Measurements from ENCODE around the gene CTSF.
A peak's percentile ranks its signal among the peaks of the same experiment; 100 is the strongest.
"Not testable (repeated sequence)": the region's sequence is repeated elsewhere in the genome, so short reads cannot be mapped to it uniquely, and the experiment has no call there.

CTSF gene

GRCh38 chr11:66546966-66547661, 21.3 kb downstream of the CTSF start:
- no peak for DNase-seq
- no peaks in the 10 kb centered on the region for H3K36me3 ChIP-seq
- H3K9me3 ChIP-seq (ENCODE audit: severe bottlenecking) = no peaks in the 10 kb centered on the region
- no peaks in the 10 kb centered on the region for H3K27me3 ChIP-seq (ENCODE audit: insufficient read depth, low read depth, severe bottlenecking)
- H3K4me3 ChIP-seq (ENCODE audit: low read depth, low read length) = no peak overlapping the region
- TF ChIP-seq CTCF (IDR thresholded peaks at IDR 0.05; ENCODE audit: low read depth, low read length) = no peak
- no peak overlapping the region for H3K27ac ChIP-seq

- no peaks in the 10 kb centered on the region for H3K9me3 ChIP-seq (ENCODE audit: severe bottlenecking)
- no peaks in the 10 kb centered on the region for H3K27me3 ChIP-seq (ENCODE audit: insufficient read depth, low read depth, severe bottlenecking)
- DNase-seq = no peak
- peak within 1 kb of the TSS; percentile 68 for H3K27ac ChIP-seq
- peak within 1 kb of the TSS; percentile 77 for H3K4me3 ChIP-seq (ENCODE audit: low read depth, low read length)
- no peak for TF ChIP-seq CTCF (IDR thresholded peaks at IDR 0.05; ENCODE audit: low read depth, low read length)
- no peaks in the 10 kb centered on the region for H3K36me3 ChIP-seq
These were observed 21.9 kb downstream of the CTSF start, which contains the start of gene ACTN3 for GRCh38 chr11:66546368-66546965. Gene ACTN3, plus strand, starts transcription at chr11:66546903. Its CDS starts 35 bp downstream, at chr11:66546938.

GRCh38 chr11:66545701-66546367, 22.6 kb downstream of the CTSF start, which contains the start of gene ZDHHC24:
Gene ZDHHC24, minus strand, starts transcription at chr11:66546048. Its CDS starts 45 bp downstream, at chr11:66546003.
- Histone ChIP-seq H3K27ac (peak within 1 kb of the TSS; percentile 68), H3K4me3 (ENCODE audit: low read depth, low read length) (peak within 1 kb of the TSS; percentile 77), H3K27me3 (ENCODE audit: insufficient read depth, low read depth, severe bottlenecking) (no peaks in the 10 kb centered on the region), H3K36me3 (no peaks in the 10 kb centered on the region), H3K9me3 (ENCODE audit: severe bottlenecking) (no peaks in the 10 kb centered on the region)
- peak; percentile 97 for DNase-seq
- no peak for TF ChIP-seq CTCF (IDR thresholded peaks at IDR 0.05; ENCODE audit: low read depth, low read length)

GRCh38 chr11:66544952-66545351, 23.5 kb downstream of the CTSF start:
- H3K36me3 ChIP-seq; H3K27me3 ChIP-seq (ENCODE audit: insufficient read depth, low read depth, severe bottlenecking); DNase-seq; H3K9me3 ChIP-seq (ENCODE audit: severe bottlenecking); H3K27ac ChIP-seq: not testable (repeated sequence)
- H3K4me3 ChIP-seq (ENCODE audit: low read depth, low read length) = peak overlapping the region; percentile 77

- peak; percentile 89 for DNase-seq
These were observed 24.9 kb downstream of the CTSF start for GRCh38 chr11:66543263-66544107.

More at GRCh38 chr11:66543263-66544107, 24.9 kb downstream of the CTSF start:
- no peaks in the 10 kb centered on the region for H3K36me3 ChIP-seq
- TF ChIP-seq CTCF (IDR thresholded peaks at IDR 0.05; ENCODE audit: low read depth, low read length) = peak; percentile 99
- H3K27ac ChIP-seq = peak overlapping the region; percentile 33
- H3K4me3 ChIP-seq (ENCODE audit: low read depth, low read length) = no peak overlapping the region
- H3K9me3 ChIP-seq (ENCODE audit: severe bottlenecking) = no peaks in the 10 kb centered on the region
- no peaks in the 10 kb centered on the region for H3K27me3 ChIP-seq (ENCODE audit: insufficient read depth, low read depth, severe bottlenecking)

All from WERI-Rb-1 (cell line).